HEK293 (cell line): ENCODE measurements around the gene VDAC1.

Experiments
- CTCF ChIA-PET: fragments of 350-600 bp; formaldehyde crosslinking; extraction: SDS; loops from one replicate; lab custom pipeline; 2021; ENCODE audit warnings: antibody characterized with exemption; lab: Yijun Ruan, JAX
- POLR2A ChIA-PET: fragments of 300-600 bp; formaldehyde crosslinking; extraction: SDS; loops from one replicate; lab custom pipeline; 2020; ENCODE audit warnings: antibody characterized with exemption, inconsistent platforms; lab: Yijun Ruan, JAX
- H3K27ac ChIP-seq: fragments of 200-500 bp; sonication (Bioruptor generic); 2 replicates; pipeline ENCODE4 v1.5.1; 2014; ENCODE audit warnings: low read depth, low read length, control low read depth, inconsistent platforms; ENCODE audit errors: extremely low read depth
- H3K36me3 ChIP-seq, 2 experiments: fragments of 200-500 bp in 1 of 2; sonication (Bioruptor generic) in 1 of 2; 1 replicate in 1 of 2; 2 replicates in 1 of 2; pipeline ENCODE4 v1.5.1; 2014 to 2017; ENCODE audit warnings: inconsistent platforms in 2 of 2, low read length in 2 of 2; ENCODE audit not compliant: control insufficient read depth in 2 of 2, insufficient read depth in 1 of 2
- H3K4me1 ChIP-seq: fragments of 200-500 bp; sonication (Bioruptor generic); 2 replicates; pipeline ENCODE4 v1.5.1; 2014; ENCODE audit warnings: mild to moderate bottlenecking, low read length, inconsistent platforms; ENCODE audit not compliant: control insufficient read depth, insufficient read depth
- H3K4me3 ChIP-seq: 2 replicates; pipeline ENCODE4 v1.5.1; 2011; ENCODE audit warnings: low read depth, mild to moderate bottlenecking, control low read depth, low read length, moderate library complexity
- H3K9me3 ChIP-seq: fragments of 200-500 bp; sonication (Bioruptor generic); 2 replicates; pipeline ENCODE4 v1.5.1; 2014; ENCODE audit warnings: low read depth, low read length, inconsistent platforms; ENCODE audit not compliant: control insufficient read depth, insufficient read depth
- GLIS1 ChIP-seq: fragments of 450-650 bp; formaldehyde crosslinking; IDR thresholded peaks from 2 replicates; pipeline ENCODE4 v1.5.1; 2016; ENCODE audit warnings: missing biosample characterization, missing genetic modification characterization
- KLF9 ChIP-seq: fragments of 450-650 bp; formaldehyde crosslinking; IDR thresholded peaks from 2 replicates; pipeline ENCODE4 v1.5.1; 2016; ENCODE audit warnings: missing biosample characterization, missing genetic modification characterization, low read depth
- PRDM10 ChIP-seq: fragments of 450-650 bp; formaldehyde crosslinking; IDR thresholded peaks from 2 replicates; pipeline ENCODE4 v1.5.1; 2016; ENCODE audit warnings: missing biosample characterization, missing genetic modification characterization
- SP3 ChIP-seq: fragments of 450-650 bp; formaldehyde crosslinking; IDR thresholded peaks from 2 replicates; pipeline ENCODE4 v1.5.1; 2016; ENCODE audit warnings: missing biosample characterization, missing genetic modification characterization
- ZEB2 ChIP-seq: fragments of 450-650 bp; formaldehyde crosslinking; IDR thresholded peaks from 2 replicates; pipeline ENCODE4 v1.5.1; 2016; ENCODE audit warnings: missing biosample characterization, missing genetic modification characterization
- ZFP41 ChIP-seq: fragments of 450-650 bp; formaldehyde crosslinking; IDR thresholded peaks from 2 replicates; pipeline ENCODE4 v1.5.1; 2016; ENCODE audit warnings: missing biosample characterization, missing genetic modification characterization, borderline replicate concordance
- ZNF133 ChIP-seq: fragments of 450-650 bp; formaldehyde crosslinking; IDR thresholded peaks from 2 replicates; pipeline ENCODE4 v1.5.1; 2016; ENCODE audit warnings: missing biosample characterization, missing genetic modification characterization
- ZNF248 ChIP-seq: fragments of 450-650 bp; formaldehyde crosslinking; IDR thresholded peaks from 2 replicates; pipeline ENCODE4 v1.5.1; 2017; ENCODE audit warnings: missing biosample characterization, missing genetic modification characterization
- ZNF354C ChIP-seq: fragments of 450-650 bp; formaldehyde crosslinking; IDR thresholded peaks from 2 replicates; pipeline ENCODE4 v1.5.1; 2016; ENCODE audit warnings: missing biosample characterization, missing genetic modification characterization, low read depth, borderline replicate concordance
- ZNF391 ChIP-seq: fragments of 450-650 bp; formaldehyde crosslinking; IDR thresholded peaks from 2 replicates; pipeline ENCODE4 v1.5.1; 2016; ENCODE audit warnings: low read depth, missing biosample characterization, missing genetic modification characterization, borderline replicate concordance
- ZNF645 ChIP-seq: fragments of 450-650 bp; formaldehyde crosslinking; IDR thresholded peaks from 2 replicates; pipeline ENCODE4; 2016; ENCODE audit warnings: missing biosample characterization, missing genetic modification characterization
- ZSCAN16 ChIP-seq: fragments of 450-650 bp; formaldehyde crosslinking; IDR thresholded peaks from 2 replicates; pipeline ENCODE4 v1.5.1; 2016; ENCODE audit warnings: missing biosample characterization, missing genetic modification characterization
- TF ChIP-seq, protein P1 (sequence below): fragments of 450-650 bp; formaldehyde crosslinking; IDR thresholded peaks from 2 replicates; pipeline ENCODE4 v1.5.0; 2017; ENCODE audit warnings: missing biosample characterization, missing genetic modification characterization, borderline replicate concordance
- TF ChIP-seq, protein P2 (sequence below): fragments of 450-650 bp; formaldehyde crosslinking; conservative IDR thresholded peaks from 2 replicates; pipeline ENCODE4 v1.5.1; 2016; ENCODE audit warnings: low read depth, missing biosample characterization, missing genetic modification characterization
- TF ChIP-seq, protein P3 (sequence below): fragments of 450-650 bp; formaldehyde crosslinking; optimal IDR thresholded peaks from 2 replicates; pipeline ENCODE3; 2016; ENCODE audit warnings: missing biosample characterization, mild to moderate bottlenecking, missing genetic modification characterization

Gene VDAC1

GRCh38 chr5:133950821-133951612 lies 53.8 kb downstream of the VDAC1 start (continued):
- TF ChIP-seq PRDM10 (no peak), ZNF133 (tag by site-specific recombination) (no peak)

DNA sequence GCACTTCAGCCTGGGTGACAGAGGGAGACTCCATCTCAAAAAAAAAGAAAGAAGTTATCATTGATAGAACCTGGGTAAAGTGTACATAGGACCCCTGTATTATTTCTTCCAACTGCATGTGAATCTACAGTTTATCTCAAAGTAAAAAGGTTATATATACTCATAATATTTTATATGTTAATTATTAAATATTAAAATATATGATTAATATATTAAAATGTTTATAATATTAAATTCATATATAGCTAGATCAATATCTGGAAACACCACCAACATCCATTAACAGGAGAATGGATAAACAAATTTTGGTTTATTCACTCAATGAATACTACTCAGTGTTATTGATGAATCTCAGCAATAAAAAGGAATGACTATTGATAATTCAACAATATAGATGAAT lies 56.1 kb downstream of the VDAC1 start:
- ChIA-PET CTCF (interaction anchor here (2.0 kb wide), 1 partner anchor 525 kb away, joined by 9 read pairs; no protein-coding TSS in a partner anchor), POLR2A (no interaction called here)
- TF ChIP-seq ZNF354C (tag by site-specific recombination), result no peak
- TF ChIP-seq, protein P1, sequence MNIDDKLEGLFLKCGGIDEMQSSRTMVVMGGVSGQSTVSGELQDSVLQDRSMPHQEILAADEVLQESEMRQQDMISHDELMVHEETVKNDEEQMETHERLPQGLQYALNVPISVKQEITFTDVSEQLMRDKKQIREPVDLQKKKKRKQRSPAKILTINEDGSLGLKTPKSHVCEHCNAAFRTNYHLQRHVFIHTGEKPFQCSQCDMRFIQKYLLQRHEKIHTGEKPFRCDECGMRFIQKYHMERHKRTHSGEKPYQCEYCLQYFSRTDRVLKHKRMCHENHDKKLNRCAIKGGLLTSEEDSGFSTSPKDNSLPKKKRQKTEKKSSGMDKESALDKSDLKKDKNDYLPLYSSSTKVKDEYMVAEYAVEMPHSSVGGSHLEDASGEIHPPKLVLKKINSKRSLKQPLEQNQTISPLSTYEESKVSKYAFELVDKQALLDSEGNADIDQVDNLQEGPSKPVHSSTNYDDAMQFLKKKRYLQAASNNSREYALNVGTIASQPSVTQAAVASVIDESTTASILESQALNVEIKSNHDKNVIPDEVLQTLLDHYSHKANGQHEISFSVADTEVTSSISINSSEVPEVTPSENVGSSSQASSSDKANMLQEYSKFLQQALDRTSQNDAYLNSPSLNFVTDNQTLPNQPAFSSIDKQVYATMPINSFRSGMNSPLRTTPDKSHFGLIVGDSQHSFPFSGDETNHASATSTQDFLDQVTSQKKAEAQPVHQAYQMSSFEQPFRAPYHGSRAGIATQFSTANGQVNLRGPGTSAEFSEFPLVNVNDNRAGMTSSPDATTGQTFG (tag by site-specific recombination), result no peak
- no peak for TF ChIP-seq ZEB2 (tag by site-specific recombination)
- TF ChIP-seq ZNF391 (tag by site-specific recombination), result no peak
- TF ChIP-seq ZNF248 (tag by site-specific recombination), result no peak
- TF ChIP-seq, protein P2, sequence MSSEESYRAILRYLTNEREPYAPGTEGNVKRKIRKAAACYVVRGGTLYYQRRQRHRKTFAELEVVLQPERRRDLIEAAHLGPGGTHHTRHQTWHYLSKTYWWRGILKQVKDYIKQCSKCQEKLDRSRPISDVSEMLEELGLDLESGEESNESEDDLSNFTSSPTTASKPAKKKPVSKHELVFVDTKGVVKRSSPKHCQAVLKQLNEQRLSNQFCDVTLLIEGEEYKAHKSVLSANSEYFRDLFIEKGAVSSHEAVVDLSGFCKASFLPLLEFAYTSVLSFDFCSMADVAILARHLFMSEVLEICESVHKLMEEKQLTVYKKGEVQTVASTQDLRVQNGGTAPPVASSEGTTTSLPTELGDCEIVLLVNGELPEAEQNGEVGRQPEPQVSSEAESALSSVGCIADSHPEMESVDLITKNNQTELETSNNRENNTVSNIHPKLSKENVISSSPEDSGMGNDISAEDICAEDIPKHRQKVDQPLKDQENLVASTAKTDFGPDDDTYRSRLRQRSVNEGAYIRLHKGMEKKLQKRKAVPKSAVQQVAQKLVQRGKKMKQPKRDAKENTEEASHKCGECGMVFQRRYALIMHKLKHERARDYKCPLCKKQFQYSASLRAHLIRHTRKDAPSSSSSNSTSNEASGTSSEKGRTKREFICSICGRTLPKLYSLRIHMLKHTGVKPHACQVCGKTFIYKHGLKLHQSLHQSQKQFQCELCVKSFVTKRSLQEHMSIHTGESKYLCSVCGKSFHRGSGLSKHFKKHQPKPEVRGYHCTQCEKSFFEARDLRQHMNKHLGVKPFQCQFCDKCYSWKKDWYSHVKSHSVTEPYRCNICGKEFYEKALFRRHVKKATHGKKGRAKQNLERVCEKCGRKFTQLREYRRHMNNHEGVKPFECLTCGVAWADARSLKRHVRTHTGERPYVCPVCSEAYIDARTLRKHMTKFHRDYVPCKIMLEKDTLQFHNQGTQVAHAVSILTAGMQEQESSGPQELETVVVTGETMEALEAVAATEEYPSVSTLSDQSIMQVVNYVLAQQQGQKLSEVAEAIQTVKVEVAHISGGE (tag by site-specific recombination), result no peak
- no peak for TF ChIP-seq SP3 (tag by site-specific recombination)
- TF ChIP-seq, protein P3, sequence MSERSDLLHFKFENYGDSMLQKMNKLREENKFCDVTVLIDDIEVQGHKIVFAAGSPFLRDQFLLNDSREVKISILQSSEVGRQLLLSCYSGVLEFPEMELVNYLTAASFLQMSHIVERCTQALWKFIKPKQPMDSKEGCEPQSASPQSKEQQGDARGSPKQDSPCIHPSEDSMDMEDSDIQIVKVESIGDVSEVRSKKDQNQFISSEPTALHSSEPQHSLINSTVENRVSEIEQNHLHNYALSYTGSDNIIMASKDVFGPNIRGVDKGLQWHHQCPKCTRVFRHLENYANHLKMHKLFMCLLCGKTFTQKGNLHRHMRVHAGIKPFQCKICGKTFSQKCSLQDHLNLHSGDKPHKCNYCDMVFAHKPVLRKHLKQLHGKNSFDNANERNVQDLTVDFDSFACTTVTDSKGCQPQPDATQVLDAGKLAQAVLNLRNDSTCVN, result no peak
- no peak for TF ChIP-seq ZSCAN16
- TF ChIP-seq KLF9 (tag by site-specific recombination), result no peak
- no peak for TF ChIP-seq ZNF645
- no peak for TF ChIP-seq ZFP41 (tag by site-specific recombination)
- TF ChIP-seq GLIS1 (tag by site-specific recombination), result no peak
- Histone ChIP-seq H3K4me1 (no peaks in the 10 kb centered on the region), H3K27ac (no peak overlapping the region), H3K36me3 (no peaks in the 10 kb centered on the region), H3K9me3 (no peaks in the 10 kb centered on the region), H3K4me3 (no peak overlapping the region)
